HG03575 (cell line): ENCODE measurements around the gene NYAP2.

Source experiments
- ATAC-seq: cut with Tn5 transposase; IDR thresholded peaks from one replicate; pipeline ENCODE4 v1.9.1; 2021; ENCODE audit not compliant: unreplicated experiment, insufficient number of reproducible peaks, low FRiP score; ENCODE audit errors: extremely low read depth

NYAP2 gene

GRCh38 chr2:225598426-225598825, 198.9 kb downstream of the NYAP2 start:
- no peak for ATAC-seq

GRCh38 chr2:225598897-225599296, 199.4 kb downstream of the NYAP2 start:
- no peak for ATAC-seq

GRCh38 chr2:225599856-225600255, 200.3 kb downstream of the NYAP2 start:
- no peak for ATAC-seq

- ATAC-seq = no peak
Measured at GRCh38 chr2:225600444-225600843, 200.9 kb downstream of the NYAP2 start.

- ATAC-seq = no peak
Measured at GRCh38 chr2:225600865-225601264, 201.4 kb downstream of the NYAP2 start.

DNA sequence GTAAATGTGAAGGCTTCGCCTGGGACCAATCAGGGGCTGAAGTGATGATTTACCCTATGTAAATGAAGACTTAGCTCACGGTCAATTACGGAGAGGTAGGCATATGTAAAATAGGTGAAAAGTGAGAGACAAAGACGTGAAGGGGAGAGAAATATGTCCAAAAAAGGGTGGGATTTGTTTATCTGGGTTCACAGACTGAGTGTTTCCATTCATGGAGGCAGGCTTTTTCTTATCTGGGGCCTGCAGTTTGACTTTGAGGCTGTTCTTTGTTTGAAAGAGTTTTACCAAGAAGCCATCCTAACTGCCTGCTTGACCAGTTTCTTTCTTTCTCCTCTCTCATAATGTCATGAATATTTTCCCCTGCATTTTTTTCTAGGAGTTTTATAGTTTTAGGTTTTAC, 202.7 kb downstream of the NYAP2 start:
- no peak for ATAC-seq

DNA sequence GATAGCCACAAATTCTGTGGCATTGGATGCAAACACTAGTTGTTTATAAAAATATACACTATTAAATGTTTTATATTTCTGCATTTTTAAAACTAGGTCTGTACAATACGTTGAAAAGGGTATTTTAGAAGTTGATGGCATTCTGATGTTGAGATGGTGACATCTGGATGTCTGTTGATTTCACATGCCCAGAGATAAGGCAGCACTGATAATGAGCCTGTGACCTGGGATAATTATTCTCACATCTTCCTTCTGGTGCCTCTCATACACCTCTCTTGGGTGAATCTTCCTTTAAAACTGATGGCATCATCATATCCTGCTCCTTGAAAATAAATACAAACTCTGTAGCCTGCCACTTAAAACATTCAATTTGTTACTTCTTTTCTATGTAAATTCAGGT, 208.6 kb downstream of the NYAP2 start:
- no peak for ATAC-seq

- no peak for ATAC-seq
Measured at GRCh38 chr2:225612636-225613035, 213.1 kb downstream of the NYAP2 start.

GRCh38 chr2:225614915-225615314, 215.4 kb downstream of the NYAP2 start:
- no peak for ATAC-seq

GRCh38 chr2:225615514-225615913, 216.0 kb downstream of the NYAP2 start:
- no peak for ATAC-seq

DNA sequence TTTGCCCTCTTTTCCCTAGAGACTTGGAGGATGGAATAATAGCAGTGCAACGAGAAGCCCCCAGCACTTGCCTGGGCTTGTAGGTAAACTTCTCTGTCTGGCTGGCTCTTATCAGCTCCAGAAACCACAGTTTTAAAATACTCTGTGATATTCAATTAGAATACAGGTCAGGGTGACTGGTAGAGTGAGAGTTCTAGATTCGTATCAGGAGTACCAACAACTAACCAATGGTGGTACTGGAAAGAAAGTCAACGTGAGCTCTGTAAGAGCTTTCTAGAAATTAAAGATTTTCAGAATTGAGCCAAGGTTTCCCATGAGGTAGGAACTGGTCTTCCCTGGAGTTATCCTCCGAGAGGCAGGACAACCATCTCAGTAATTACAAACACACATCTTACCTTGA, 216.9 kb downstream of the NYAP2 start:
- no peak for ATAC-seq

DNA sequence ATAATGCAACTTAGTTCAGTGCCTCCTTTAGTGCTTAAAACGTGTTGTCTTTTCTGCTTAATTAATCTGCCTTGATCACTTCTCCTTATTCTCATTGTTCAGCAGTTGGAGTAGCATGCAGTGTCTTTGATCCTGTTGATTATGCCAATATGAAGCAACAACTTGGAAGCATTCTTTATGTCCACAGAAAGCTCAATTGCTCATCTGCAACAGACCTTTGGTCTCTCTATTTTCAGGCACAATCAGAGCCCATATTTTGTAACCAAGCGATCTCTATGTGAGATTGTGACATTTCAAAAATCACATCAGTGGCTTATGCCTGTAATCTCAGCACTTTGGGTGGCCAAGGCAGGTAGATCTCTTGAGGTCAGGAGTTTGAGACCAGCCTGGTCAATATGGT, 217.3 kb downstream of the NYAP2 start:
- ATAC-seq = no peak

- no peak for ATAC-seq
Measured at GRCh38 chr2:225620227-225620626, 220.7 kb downstream of the NYAP2 start.

- no peak for ATAC-seq
Measured at GRCh38 chr2:225630824-225631533, 231.5 kb downstream of the NYAP2 start.

- no peak for ATAC-seq
Measured at GRCh38 chr2:225632351-225632750, 232.8 kb downstream of the NYAP2 start.

GRCh38 chr2:225636558-225636957, 237.0 kb downstream of the NYAP2 start:
- no peak for ATAC-seq

- ATAC-seq = no peak
Measured at GRCh38 chr2:225637259-225637658, 237.7 kb downstream of the NYAP2 start.

DNA sequence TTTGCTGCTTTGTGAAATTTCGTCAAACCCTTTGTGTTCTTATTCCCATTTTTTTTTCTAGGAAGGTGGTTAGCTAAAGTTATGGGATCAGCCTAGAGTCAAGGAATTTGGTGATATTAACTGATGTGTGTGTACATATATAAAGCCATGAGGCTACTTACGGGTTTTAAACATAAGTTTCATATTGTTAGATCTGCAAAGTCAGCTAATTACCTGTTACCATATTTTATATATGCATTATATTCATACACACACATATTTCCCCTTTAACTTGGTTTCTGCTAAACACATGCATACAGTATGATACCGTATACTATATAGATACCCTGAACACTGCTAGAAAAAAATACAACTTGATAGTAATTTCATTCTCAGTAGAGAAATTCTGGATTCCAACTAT, 241.0 kb downstream of the NYAP2 start:
- no peak for ATAC-seq

- no peak for ATAC-seq
Measured at GRCh38 chr2:225649274-225649673, 249.8 kb downstream of the NYAP2 start.

DNA sequence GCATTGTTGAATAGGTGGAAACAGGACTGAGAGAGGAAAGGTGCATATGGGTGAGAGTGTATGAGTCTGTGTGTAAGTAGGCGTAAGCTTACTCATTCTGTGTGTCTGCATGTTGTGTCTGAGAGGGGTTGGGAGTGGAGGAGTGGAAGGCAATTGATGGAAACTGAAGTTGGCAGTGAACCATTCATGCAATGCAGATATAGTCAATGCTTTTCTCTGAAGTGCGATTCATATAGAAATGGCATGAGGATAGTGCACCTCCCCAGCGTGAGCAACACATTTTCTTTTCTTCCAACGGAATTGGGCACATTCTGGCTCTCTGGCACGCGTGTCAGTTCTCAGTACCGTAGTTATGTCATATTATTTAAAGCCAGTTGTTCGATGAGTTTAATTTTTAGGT, 250.5 kb downstream of the NYAP2 start:
- ATAC-seq = no peak
